ENCODE results near the gene COLQ.
A peak's percentile ranks its signal among the peaks of the same experiment; 100 is the strongest.
"Not testable (repeated sequence)": the region's sequence is repeated elsewhere in the genome, so short reads cannot be mapped to it uniquely, and the experiment has no call there.

COLQ gene

GRCh38 chr3:15521573-15521965 is at the start of gene COLQ:
TSS of gene COLQ (minus strand) at chr3:15521706. CDS start at chr3:15521625, 81 bp downstream.
- peak; percentile 32 for DNase-seq (ENCODE audit: low read depth, low spot score)

- DNase-seq (ENCODE audit: low read depth, low spot score) = no peak
Observed at GRCh38 chr3:15563190-15563589, 41.7 kb upstream of the COLQ start.

- no peak for DNase-seq (ENCODE audit: low read depth, low spot score)
Observed at GRCh38 chr3:15562560-15562959, 41.1 kb upstream of the COLQ start.

GRCh38 chr3:15558581-15558980 is 37.1 kb upstream of the COLQ start:
- DNase-seq (ENCODE audit: low read depth, low spot score) = no peak

GRCh38 chr3:15557511-15557946 is 36.0 kb upstream of the COLQ start:
- peak; percentile 57 for DNase-seq (ENCODE audit: low read depth, low spot score)

GRCh38 chr3:15556512-15556911 is 35.0 kb upstream of the COLQ start:
- no peak for DNase-seq (ENCODE audit: low read depth, low spot score)

GRCh38 chr3:15553749-15554148 is 32.2 kb upstream of the COLQ start:
- DNase-seq (ENCODE audit: low read depth, low spot score) = no peak

GRCh38 chr3:15551902-15552301 is 30.4 kb upstream of the COLQ start:
- no peak for DNase-seq (ENCODE audit: low read depth, low spot score)

- DNase-seq (ENCODE audit: low read depth, low spot score) = no peak
Observed at GRCh38 chr3:15549846-15550245, 28.3 kb upstream of the COLQ start.

GRCh38 chr3:15542614-15543013 is 21.1 kb upstream of the COLQ start:
- DNase-seq (ENCODE audit: low read depth, low spot score) = no peak

GRCh38 chr3:15541371-15541770 is 19.9 kb upstream of the COLQ start:
- DNase-seq (ENCODE audit: low read depth, low spot score) = no peak

- no peak for DNase-seq (ENCODE audit: low read depth, low spot score)
Observed at GRCh38 chr3:15539066-15539465, 17.6 kb upstream of the COLQ start.

- DNase-seq (ENCODE audit: low read depth, low spot score) = no peak
Observed at GRCh38 chr3:15538345-15538744, 16.8 kb upstream of the COLQ start.

GRCh38 chr3:15536856-15537255 is 15.3 kb upstream of the COLQ start:
- DNase-seq (ENCODE audit: low read depth, low spot score) = no peak

GRCh38 chr3:15535732-15536131 is 14.2 kb upstream of the COLQ start:
- DNase-seq (ENCODE audit: low read depth, low spot score) = no peak

- DNase-seq (ENCODE audit: low read depth, low spot score) = not testable (repeated sequence)
Observed at GRCh38 chr3:15532614-15533013, 11.1 kb upstream of the COLQ start.

GRCh38 chr3:15531346-15531745 is 9.8 kb upstream of the COLQ start:
- no peak for DNase-seq (ENCODE audit: low read depth, low spot score)

GRCh38 chr3:15528854-15529537 is 7.5 kb upstream of the COLQ start:
- no peak for DNase-seq (ENCODE audit: low read depth, low spot score)

- peak; percentile 88 for DNase-seq (ENCODE audit: low read depth, low spot score)
Observed at GRCh38 chr3:15527031-15527459, 5.5 kb upstream of the COLQ start.

- DNase-seq (ENCODE audit: low read depth, low spot score) = no peak
Observed at GRCh38 chr3:15525790-15526189, 4.3 kb upstream of the COLQ start.

GRCh38 chr3:15523660-15524417 is 2.3 kb upstream of the COLQ start:
- no peak for DNase-seq (ENCODE audit: low read depth, low spot score)

- no peak for DNase-seq (ENCODE audit: low read depth, low spot score)
Observed at GRCh38 chr3:15522016-15522415, 510 bp upstream of the COLQ start.
